Activated CD8-positive, alpha-beta memory T cell treated with anti-CD3 and anti-CD28 coated beads, Interleukin-2, amount 50 U/mL, for 24 hours (primary cell): ENCODE results near the gene BAIAP3.
A peak's percentile ranks its signal among the peaks of the same experiment; 100 is the strongest.

Experiments used
- DNase-seq: peaks from one replicate; pipeline ENCODE4 v3.0.0-alpha.2; 2020; ENCODE audit errors: extremely low read depth

BAIAP3 gene

DNA sequence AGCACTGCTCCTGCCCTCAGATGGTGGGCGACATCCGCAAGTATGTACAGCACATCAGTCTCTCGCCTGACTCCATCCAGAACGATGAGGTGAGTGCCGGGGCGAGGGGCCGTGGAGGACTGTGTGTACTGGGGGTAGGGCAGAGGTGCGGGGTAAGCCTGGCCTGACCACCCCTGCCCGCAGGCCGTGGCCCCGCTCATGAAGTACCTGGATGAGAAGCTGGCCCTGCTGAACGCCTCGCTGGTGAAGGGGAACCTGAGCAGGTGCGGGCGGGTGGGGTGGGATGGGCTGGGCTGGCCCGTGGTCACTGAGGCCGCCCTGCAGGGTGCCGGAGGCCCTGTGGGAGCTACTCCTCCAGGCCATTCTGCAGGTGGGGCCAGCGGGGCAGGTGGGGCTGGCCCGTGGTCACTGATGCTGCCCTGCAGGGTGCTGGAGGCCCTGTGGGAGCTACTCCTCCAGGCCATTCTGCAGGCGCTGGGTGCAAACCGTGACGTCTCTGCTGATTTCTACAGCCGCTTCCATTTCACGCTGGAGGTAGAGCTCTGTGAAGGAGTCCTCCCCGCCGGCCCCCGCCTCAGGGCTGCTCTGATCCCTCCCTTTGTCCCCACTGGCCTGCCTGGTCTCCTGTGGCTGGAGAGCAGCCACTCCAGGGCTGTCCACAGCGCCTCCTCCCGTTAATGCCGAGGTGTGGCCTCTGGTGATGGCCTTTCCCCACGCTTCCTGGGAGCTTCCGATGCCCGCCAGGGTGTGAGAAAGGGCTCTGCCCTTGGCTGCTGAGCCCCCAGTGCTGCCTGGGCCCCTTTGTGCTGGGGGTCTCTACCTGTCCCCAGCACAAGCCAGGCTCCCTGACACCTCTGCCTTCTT is 13.2 kb downstream of the BAIAP3 start:
- no peak for DNase-seq

GRCh38 chr16:1347286-1347855 is 13.9 kb downstream of the BAIAP3 start:
- no peak for DNase-seq

DNA sequence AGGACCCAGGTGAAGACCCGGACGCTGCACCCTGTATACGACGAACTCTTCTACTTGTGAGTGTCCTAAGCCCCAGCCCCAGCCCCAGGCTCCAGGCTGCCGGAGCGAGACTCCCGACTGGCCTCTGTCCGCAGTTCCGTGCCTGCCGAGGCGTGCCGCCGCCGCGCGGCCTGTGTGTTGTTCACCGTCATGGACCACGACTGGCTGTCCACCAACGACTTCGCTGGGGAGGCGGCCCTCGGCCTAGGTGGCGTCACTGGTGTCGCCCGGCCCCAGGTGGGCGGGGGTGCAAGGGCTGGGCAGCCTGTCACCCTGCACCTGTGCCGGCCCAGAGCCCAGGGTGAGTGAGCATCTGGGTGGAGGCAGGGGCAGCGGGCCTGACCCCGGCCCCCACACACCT is 14.5 kb downstream of the BAIAP3 start:
- no peak for DNase-seq

- DNase-seq: no peak
These were observed 15.0 kb downstream of the BAIAP3 start for GRCh38 chr16:1348441-1348840.

- DNase-seq: no peak
These were observed 15.5 kb downstream of the BAIAP3 start for GRCh38 chr16:1348926-1349325.

DNA sequence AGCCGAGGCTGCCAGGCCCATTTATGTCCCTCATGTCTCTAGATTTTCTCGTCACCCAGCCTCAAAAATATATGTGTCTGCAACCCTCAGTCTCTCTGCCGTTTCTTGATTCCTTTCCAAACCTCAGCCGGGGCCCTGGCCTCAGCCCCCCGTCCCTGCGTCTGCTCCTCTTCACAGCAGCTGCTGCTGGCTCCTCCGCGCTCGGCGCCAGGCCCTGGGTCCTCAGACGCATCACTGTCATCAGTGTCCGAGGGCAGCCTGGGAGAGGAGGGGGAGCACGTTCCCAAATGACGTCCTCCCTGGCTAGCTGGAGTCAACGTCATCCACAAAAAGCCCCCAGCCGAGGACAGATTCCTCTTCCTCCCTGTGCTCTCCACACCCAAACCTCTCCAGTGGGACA is 15.9 kb downstream of the BAIAP3 start:
- DNase-seq: no peak

GRCh38 chr16:1349951-1350350 is 16.5 kb downstream of the BAIAP3 start:
- no peak for DNase-seq

GRCh38 chr16:1350691-1351090 is 17.2 kb downstream of the BAIAP3 start:
- no peak for DNase-seq

DNA sequence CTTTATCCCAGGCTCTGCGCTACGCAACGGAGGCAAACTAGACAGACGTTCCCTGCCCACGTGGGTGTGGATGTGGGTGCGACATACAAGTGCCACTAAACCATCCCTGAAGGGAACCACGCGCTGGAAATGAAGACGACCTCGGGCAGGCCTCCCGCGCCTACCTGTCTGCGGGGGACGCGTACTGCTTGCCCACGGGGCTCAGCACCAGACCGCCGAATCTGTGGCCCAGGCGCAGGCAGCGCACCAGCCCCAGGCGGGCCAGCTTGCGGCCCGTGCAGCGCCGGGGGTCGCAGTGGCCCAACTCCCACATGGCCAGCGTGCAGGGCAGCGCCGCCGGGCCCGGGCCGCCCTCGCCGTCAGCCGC is 17.8 kb downstream of the BAIAP3 start:
- no peak for DNase-seq

DNA sequence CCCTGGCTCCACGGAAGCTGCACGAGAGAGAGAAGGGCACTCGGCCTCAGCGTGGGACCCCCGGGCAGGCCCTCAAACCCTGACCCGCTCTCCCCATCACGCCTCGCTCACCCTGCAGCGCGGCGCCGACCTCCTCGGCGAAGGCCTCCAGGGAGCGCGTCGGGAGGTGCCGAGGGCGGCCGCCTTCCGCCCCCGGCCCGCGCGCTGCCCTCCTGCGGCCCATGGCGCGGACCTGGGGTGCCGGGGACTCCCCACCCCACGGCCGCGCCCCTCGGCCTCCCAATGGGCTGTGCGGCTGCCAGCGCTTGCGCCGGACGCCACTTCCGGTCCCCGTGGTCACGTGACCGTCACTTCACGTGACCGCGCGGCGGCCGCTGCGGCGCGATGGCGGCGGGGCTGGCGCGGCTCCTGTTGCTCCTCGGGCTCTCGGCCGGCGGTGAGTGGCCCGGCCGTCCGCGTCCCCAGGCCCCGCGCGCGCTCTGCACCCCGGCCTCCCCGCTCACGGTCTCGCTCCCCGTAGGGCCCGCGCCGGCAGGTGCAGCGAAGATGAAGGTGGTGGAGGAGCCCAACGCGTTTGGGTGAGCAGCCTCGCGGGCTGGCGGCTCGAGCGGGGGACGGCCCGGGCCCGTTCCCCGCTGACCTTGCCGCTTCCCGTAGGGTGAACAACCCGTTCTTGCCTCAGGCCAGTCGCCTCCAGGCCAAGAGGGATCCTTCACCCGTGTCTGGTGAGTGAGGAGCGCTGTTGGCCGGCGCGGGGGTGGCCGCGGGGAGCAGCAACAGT is 18.3 kb downstream of the BAIAP3 start, which contains the start of the genes GNPTG and TSR3:
Gene GNPTG (plus strand): TSS at position 350 of the 781 bp plus-strand sequence. CDS start 35 bp downstream, at position 385.
Gene TSR3 (minus strand): TSS at position 297 of the 781 bp plus-strand sequence. CDS start 74 bp downstream, at position 223.
- peak; percentile 48 for DNase-seq

DNA sequence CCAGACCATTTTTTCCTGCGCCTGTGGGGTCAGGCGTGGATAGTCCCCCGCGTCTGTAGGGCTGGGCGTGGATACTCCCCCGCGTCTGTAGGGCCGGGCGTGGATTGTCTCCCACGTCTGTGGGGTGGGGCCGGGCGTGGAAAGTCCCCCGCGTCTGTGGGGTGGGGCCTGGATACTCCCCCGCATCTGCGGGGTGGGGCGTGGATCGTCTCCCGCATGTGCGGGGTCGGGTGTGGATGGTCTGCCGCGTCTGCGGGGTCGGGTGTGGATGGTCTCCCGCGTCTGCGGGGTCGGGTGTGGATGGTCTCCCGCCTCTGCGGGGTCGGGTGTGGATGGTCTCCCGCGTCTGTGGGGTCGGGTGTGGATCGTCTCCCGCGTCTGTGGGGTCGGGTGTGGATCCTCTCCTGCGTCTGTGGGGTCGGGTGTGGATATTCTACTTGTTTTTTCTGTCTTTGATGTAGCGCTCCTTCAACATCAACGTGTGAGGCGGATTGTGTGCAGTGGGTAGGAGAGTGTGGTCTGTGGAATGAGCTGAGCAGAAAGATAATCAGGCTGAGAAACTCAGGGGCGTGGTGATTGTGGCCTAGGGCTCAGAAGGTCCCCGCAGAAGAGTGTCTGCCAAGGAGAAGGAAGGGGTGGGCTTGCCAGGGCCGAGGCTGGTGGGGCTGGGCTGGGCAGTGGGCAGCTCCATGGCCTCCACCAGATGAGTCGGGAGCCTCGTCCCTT is 21.5 kb downstream of the BAIAP3 start:
- no peak for DNase-seq

DNA sequence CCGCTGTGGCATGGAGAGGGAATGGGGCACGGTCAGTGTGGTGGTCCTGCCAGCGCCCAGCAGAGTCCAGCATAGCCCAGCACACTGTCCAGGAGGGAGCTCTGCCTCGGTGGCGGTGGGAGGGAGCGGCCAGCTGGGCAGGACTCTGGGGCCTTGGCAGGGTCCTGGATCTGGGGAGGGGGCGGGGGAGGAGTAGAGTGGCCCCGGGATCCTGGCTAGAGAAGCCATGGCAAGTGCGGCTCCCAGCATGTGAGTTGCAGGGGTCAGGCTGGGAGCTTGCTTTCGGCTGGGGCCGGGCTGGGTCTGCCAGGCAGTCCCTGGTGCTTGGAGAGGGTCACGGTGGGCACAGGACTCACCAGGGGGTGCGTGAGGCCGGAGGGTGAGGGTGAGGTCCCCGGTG is 22.1 kb downstream of the BAIAP3 start:
- no peak for DNase-seq

DNA sequence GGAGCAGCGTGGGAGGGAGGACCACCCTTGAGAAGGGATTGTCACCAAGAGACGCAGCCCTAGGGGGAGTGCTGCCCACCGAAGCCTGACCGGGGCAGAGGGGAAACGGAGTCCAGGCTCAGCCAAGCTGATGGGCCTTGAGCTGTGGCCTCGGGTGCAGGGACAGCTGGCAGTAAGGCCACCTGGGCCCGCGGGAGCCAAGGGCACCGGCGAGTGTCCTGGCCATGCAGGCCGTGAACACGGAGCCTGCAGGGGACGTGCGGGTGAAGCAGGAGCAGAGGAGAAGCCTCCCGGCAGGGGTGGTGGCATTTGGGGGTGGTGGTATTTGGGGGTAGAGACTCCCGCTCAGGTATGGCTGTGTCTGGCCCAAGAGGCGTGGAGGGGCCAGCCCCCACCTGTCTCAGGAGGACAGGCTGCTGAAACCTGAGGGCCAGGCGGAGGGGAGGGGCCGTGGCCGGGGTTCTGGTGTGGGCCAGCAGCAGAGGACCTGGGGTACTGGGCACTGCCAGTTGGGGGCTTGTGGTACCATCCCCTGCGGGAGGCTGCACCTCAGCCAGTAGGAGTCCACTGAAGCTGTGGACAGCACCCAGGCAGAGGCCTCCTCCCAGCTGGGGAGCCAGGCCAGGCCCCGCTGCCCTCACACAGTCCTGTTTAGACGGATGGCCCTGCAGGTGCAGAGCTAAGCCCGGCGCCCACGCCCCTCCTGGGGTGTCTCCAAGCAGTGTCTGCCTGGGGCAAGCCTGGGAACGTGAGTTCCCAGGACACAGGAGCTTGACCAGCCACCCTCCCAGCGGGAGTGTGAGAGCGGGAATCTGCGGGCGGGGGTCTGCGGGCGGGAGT is 22.8 kb downstream of the BAIAP3 start:
- no peak for DNase-seq

DNA sequence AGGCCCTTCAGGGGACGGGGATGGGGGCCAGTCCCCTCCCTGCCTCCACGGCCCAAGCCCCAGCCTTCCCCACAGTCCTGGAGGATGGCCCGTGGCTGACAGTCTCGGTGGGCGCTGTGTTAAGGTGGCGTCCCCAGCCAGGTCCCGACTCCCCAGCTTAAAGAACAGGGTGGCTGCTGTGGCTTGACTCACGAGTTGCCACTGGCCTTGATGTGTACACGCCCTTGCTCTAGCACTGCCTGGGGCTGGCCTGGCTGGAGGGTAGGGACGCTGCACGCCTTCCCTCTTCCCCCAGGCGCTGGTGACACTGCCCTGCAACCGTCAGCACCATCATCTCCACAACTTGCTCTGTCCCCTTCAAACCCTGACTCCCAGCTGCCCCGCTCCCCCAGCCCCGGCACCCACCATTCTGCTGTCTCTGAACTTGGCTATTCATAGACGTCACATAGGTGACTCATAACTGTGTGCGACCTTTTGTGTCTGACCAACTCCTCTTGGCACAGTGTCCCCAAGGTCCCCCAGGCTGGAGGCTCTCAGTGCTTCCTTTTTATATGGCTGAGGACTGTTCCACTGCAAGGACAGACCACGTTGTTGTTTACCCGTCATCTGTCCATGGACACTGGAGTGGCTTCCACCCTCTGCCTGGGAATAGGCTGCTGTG is 24.6 kb downstream of the BAIAP3 start:
- DNase-seq: no peak

GRCh38 chr16:1361685-1362360 is 28.4 kb downstream of the BAIAP3 start:
- no peak for DNase-seq

GRCh38 chr16:1362807-1363206 is 29.4 kb downstream of the BAIAP3 start:
- DNase-seq: no peak

- no peak for DNase-seq
These were observed 30.1 kb downstream of the BAIAP3 start for GRCh38 chr16:1363501-1364041.

DNA sequence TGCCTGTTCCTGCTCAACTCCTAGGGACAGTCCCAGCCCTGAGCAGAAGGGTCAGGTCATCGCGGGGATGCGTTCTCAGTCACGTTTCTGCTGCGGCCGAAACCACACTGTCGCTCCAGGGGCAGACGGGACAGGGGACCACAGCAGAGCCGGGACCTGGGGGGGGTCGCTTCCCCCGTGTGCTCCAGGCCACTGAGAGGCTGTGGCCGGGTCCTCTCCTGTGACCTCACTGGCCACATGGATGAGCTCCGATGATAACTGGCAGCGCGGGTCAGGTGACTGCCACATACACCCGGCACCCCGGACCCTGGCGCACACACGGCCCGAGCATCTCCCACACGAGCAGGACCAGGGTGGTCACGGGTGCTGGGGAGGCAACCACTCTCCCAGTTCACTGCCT is 31.1 kb downstream of the BAIAP3 start:
- DNase-seq: no peak

GRCh38 chr16:1366060-1366711 is 32.7 kb downstream of the BAIAP3 start:
- DNase-seq: no peak
